HG03108 (cell line): ENCODE measurements around the gene IFRD1.
"Not testable (repeated sequence)": the region's sequence is repeated elsewhere in the genome, so short reads cannot be mapped to it uniquely, and the experiment has no call there.

Experiments
- ATAC-seq: cut with Tn5 transposase; IDR thresholded peaks from one replicate; pipeline ENCODE4 v1.9.1; 2021; ENCODE audit warnings: moderate library complexity; ENCODE audit not compliant: unreplicated experiment

The IFRD1 gene

GRCh38 chr7:112512451-112513210, 62.4 kb downstream of the IFRD1 start:
- ATAC-seq = no peak

- no peak for ATAC-seq
Observed at GRCh38 chr7:112515989-112516388, 65.7 kb downstream of the IFRD1 start.

- ATAC-seq = not testable (repeated sequence)
Observed at GRCh38 chr7:112516418-112516817, 66.2 kb downstream of the IFRD1 start.

GRCh38 chr7:112517487-112517886, 67.2 kb downstream of the IFRD1 start:
- no peak for ATAC-seq

GRCh38 chr7:112520787-112521186, 70.5 kb downstream of the IFRD1 start:
- no peak for ATAC-seq

- no peak for ATAC-seq
Observed at GRCh38 chr7:112521942-112522341, 71.7 kb downstream of the IFRD1 start.

DNA sequence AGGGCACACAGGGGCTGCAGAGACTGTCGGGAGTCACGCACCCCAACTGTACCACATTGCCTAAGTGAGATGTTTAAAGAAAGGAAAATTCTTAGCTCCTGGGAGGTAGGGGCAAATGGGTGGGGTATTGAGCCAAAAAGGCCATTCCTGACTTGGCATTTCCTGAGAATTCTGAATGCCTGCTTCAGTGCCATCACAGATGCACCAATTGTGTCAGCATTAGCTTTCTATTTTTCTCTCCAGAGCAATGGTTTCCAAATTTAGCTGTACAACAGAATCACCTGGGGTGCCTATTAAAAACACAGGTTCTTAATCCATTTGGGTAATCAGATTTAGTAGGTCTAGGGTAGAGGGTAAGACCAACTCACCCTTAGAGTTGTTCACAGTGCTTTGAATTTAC, 73.6 kb downstream of the IFRD1 start:
- ATAC-seq = no peak
